Cerebellar cortex (tissue), 1 donor: ENCODE results near the gene FHOD1.

Experiments
- DNase-seq: peaks from one replicate; pipeline ENCODE4 v3.0.0-alpha.2; 2015; ENCODE audit warnings: low spot score

The FHOD1 gene

DNA sequence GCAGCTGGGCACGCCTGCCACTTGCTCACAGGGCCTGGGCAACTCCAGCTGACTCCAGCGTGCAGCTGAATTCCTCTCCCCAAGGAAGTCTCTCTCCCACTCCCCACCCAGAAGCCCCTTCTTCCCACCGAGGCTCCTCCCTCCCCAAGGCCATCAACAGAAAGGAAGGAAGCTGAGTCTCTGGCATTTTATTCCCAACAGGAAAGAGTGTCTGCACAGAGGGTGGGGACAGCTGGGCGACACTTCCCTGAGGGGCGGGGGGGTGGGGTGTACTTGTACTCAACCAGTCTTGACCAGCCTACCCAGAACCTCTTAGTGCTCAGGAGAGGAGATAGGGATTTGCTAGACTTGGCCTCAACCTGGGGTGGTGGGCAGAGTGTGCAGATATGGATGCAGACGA, 57.2 kb downstream of the FHOD1 start, which contains the start of gene EXOC3L1:
Gene EXOC3L1, minus strand, starts transcription at position 96 of the 400 bp plus-strand sequence. CDS start 460 bp downstream, outside the sequence.
- no peak for DNase-seq

DNA sequence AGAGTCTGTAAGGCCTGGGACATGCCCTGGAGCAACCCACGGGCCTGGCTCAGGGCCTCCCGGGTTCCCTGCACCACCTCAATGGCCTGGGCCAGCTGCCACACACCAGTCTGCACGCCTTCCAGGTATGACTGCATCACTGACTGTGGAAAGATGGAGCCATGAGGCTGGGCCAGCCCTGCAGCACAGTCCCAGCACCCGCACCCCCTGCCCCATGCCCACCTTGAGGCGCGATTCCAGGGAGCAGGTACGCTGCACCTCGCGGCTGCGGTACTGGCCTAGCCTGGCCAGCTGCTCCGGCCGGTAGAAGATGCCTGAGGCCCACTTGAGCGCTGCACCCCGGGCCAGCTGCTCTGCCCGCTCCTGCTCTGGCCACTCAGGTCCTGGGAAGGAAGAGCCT, 58.5 kb downstream of the FHOD1 start:
- no peak for DNase-seq

DNA sequence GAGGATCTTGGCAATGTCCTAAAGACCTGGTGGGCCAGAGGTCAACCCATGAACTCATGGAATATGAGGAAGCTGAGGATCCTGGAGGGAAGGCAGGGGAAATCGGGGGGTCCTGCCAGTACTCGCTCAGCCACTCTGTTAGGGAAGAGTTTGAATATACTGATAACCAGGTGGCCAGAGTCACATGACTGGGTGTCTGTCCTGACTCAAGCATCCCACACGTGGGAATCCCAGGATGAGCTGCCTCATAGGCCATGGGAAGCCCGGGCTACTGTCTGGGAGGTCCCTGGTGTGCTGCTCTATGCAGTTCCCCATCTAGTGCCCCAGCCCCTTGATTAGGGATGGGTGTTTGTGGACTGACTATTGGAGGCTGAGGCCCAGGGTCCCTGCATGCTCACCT, 59.0 kb downstream of the FHOD1 start:
- DNase-seq = no peak

DNA sequence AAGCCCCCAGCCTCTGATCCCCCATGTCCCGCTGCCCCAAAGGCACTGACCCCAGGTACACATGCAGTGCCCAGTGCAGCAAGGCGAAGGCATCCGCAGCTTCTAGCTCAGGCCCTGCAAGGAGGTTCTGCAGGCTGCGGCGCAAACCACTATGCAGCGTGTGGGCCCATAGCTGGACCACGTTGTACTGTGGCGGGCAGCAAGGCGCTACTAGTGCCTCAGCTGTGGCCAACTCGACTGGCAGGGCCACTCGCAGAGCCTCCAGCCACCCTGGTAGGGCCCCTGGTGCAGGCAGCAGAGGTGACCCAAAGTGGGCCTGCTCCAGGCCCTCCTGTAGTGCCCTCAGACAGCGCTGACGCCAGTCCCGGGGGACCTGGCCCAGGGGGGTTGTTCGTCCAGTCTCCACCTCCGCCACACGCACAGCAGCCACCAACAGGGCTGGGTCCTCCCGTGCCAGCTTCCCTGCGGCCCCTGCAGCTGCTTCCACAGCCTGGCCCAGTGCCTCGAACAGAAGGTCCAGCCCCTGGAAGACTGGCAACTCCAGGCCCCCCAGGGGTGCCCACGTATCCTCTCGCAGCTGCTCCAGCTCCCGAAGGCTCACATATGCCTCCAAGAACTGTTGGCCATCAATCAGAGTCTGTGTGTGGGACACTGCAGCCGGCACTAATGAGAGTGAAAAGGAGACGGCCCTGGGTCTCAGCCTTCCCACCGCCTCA, 59.9 kb downstream of the FHOD1 start:
- DNase-seq = no peak

DNA sequence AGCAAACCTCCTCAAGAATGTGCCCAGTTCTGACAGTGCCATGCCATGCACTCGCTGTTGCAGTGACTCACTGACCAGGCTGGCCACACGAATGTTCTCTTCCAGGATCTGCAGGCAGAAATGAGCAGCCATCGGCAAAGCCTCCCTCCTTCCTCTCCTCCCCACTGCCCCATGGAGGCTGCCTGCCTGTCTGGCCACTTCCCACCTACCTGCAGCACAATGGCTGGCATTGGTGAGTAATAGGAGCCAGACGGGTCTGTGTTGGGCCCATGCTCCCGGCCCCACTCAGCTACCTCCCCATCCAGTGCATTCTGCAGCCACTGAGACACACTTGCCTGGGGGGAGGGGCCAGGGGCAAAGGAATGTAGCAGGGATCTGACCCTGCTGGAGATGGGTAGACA, 60.7 kb downstream of the FHOD1 start:
- DNase-seq = no peak

DNA sequence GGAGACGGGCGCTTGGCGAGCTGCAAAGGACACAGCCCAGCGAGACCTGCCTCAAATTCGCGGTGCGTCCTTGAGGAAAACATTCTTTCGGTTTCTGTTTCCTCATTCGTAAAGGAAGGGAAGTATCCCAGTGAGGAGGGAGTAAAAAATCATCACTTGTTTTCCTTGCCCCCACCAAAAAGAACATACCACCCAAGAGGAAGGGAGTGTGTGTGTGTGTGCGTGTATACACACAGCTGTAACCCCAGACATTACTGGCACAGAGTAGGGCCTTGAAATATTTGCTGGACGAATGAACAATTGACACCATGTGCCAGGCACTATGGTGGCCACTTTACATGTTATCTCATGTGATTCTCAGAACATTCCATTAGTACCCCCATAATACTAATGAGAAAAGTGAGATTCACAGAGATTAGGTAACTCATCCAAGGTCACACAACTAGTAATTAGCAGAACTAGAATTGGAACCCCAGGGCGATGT, 61.6 kb downstream of the FHOD1 start:
- DNase-seq = no peak

DNA sequence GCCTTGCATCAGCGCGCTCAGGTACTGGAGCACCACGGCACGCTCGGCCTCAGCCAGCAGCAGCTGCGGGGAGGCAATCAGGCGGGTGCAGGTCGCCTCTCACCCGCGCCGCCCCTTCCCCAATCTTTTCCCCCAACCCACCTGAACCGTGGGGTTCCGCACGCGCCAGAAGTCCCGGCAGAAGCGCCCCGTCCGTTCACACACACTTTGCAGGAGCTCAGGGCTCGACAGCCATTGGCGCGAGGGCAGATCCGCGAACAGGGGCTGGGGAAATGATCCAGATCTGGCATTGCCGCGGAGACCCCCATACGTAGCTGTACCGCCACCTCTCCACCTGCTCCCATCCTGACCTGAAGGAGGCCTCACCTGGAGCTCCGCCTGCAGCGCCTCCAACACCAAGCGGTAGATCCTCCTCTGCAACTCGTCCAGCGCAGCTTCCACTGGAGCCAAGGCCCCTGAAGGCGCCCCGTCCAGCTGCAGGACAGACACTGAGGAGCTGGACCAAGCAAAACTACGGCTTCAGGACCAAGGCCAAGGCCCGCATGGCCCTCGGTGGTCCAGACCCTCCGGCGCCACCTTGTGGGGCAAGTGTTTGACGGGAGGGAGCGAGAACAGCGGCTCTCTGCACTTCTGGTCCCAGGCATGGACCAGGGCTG, 62.2 kb downstream of the FHOD1 start:
- DNase-seq = peak; percentile 88

DNA sequence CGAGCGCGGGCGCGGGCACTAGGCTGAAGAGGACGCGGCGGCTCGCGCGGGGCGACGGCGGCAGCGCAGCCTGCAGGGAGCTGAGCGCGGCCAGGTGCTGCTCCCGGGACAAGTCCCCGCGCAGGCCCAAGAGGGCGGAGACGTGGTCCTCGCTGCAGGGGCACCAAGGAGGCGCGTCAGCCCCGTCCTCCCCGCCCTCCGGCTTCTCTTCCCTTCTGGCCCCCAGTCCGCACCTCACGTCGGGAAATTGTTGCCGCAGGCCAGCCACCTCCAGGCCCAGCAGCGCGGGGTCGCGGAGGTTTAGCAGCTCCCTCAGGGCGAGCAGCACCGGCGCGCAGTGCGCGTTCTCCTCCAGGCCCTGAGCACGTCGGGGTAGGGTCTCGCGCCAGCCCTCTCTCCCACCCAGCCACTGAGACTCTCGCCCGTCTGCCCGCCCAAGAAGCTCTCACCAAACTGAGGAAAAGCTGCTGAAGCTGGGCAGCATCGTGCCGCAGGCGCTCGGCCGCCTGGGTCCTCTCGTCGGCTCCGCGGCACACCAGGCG, 62.8 kb downstream of the FHOD1 start:
- DNase-seq = no peak

DNA sequence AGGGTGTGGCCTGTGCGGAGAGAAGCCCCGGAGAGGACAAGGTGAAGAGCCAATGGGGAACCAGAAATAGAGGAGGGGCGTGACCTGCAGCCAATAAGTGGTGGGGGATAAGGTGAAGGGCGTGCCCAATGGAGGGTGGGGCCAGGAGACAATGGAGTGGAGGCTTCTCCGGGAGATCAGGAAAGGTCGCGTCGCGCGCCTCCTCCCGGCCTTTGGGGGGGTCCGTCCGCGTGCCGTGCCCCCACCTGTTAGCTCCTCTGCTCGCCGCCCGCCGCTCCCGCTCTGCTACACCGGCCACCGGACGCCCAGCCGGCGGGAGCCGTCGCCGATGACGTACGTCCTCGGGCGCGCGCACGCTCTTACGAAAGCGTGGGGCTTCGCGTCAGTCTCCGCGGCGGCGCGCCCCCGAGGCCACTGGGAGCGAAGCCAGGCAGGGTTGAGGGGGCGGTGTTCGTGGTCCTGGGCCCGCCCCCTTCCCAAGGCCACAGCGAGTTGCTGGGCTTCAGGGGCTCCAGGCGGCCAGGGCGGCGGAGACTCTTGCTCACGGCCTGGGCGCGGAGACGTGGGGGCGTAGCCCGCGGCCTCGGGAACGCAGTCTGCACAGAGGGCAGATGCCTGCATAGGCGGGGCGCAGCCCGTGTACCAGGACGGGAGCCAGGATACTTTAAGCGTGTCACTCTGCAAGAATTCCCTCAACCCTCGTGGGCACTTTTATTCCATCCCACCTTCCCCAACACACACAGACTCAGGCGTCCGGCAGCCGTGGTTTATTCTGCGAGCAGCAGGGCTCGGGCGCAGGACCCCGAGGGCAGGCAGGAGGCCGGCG, 63.4 kb downstream of the FHOD1 start, which contains the start of gene MATCAP1:
Gene MATCAP1, minus strand, starts transcription at position 337 of the 826 bp plus-strand sequence. CDS start 3,353 bp downstream, outside the sequence.
- peak; percentile 99 for DNase-seq

DNA sequence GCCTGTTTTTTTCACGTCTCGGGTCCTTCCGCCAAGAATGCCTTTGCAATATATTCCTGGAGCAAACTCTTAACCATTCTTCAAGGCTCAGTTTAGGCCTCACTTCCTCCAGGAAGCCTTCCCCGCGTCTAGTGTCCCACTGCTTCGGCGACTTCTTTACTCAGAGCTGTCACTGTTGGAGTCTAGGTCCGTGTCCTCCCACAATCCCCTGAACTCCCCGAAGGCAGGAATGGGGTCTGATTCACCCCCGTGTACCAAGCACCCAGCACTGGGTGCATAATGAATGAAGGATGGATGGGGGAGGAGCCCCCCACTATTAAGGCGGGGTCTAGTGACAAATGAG, 64.0 kb downstream of the FHOD1 start:
- DNase-seq = no peak

DNA sequence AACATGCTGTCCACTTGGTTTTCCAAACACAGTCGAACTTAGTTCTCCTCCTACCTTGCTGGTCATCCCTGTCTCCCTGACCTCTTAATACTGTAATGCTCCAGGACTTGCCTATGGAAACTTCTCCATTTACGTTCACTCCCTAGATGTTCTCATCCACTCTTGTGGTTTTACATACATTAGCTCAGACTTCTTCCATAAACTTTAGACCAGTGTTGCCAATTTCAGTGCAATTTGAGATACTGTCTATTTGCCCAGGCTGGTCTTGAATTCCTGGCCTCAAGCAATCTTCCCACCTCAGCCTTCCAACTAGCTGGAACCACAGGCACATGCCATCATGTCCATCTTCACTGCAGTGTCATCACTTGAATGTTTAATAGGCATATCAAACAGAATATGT, 65.0 kb downstream of the FHOD1 start:
- no peak for DNase-seq

DNA sequence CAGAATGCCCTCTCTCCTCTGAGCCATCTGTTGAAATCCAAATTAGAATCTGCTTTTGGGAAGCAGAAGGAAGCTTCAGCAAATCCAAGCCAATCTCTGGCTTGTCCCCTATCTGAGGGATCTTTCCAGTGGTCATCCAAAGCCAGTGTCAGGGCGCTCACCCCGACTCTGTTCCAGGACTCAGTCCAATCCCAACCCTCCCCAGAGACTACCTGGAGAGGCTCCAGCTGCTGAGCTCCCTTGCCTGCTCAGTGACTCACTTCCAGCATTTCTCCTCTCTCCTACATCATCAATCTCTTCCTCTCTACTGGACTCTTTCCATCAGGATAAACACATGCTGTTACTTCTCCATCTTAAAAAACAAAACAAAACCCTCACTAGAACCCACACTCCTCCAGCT, 65.9 kb downstream of the FHOD1 start:
- DNase-seq = no peak

DNA sequence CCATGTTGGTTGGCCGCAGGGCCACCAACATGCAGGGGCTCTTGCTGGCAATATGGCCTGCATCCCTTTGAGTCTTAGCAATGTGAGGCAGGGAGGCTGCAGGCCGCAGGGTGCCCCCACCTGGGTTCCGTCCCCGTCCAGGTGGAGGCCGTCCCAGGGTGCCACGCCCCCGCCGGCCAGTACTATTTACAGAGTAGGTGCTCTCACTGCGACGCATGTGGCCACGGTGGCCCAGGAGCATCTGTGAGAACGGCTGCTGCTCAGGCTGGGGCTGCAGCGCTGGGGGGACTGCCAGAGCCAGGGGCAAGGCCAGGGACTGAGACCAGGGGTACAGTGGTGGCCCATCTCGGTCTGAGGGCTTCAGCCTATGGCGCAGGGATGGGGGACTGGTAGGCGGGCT, 67.1 kb downstream of the FHOD1 start:
- no peak for DNase-seq

DNA sequence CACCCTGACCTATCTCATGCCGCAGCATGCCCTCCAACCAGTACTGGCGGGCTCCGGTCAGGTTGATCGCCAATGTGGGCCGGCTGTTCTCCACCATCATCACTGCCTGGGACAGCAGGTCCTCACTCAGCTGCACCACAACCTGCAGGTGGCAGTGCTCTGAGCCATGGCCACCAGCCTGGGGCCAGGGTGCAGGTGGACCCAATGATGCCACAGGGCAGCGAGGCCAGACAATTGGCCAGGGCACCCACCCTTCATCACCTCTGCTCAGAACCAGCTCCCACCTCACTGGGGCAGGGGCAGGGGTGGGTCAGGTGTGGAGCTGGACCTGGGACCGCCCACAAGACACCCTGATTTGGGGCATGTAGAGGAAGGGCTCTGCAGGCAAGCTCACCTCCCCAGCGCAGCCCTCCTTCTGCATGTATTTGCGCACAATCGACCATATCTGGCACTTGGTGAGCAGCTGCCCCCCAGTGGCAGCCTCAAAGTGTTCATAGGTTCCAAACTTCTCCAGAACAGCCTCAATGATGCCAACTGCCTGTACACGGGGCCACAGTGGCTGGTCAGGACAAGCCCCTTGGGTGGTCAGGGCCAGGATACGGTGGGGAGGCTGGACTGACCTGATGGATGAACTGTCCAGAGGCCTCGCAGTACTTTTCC, 67.7 kb downstream of the FHOD1 start:
- no peak for DNase-seq
